Natural killer cell treated with Interleukin-12 subunit alpha and Interleukin-12 subunit beta and Interleukin-15 and Interleukin-18, amount 100 ng/mL, for 72 hours (primary cell): ENCODE data around the gene MOV10. TPM values are rescaled to one million over a fixed set of nuclear protein-coding genes. Genes with fewer than 3 reads are reported as not detected.
"Not testable (repeated sequence)": the region's sequence is repeated elsewhere in the genome, so short reads cannot be mapped to it uniquely, and the experiment has no call there.

Experiments used
- ATAC-seq, 2 donors: fragments of 150-1000 bp; cut with Tn5 transposase in 1 of 2; sonication (Bioruptor Pico), chemical (Tn5 transposase) in 1 of 2; 2 replicates each; pipeline ENCODE4 v1.10.0; 2021
- DNase-seq: peaks from one replicate; pipeline ENCODE4 v3.0.0; 2022; ENCODE audit warnings: low spot score
- H3K27ac Mint-ChIP-seq, 2 donors: 1 replicate in 1 of 2; 2 replicates in 1 of 2; pipeline ENCODE4 v1.8.0; 2022; ENCODE audit warnings: mixed read lengths in 2 of 2, mild to moderate bottlenecking in 1 of 2, moderate library complexity in 1 of 2
- H3K27me3 Mint-ChIP-seq, 2 donors: 1 replicate in 1 of 2; 2 replicates in 1 of 2; pipeline ENCODE4 v1.8.0; 2022; ENCODE audit warnings: mixed read lengths in 2 of 2
- H3K36me3 Mint-ChIP-seq: one replicate; pipeline ENCODE4 v1.8.0; 2022; ENCODE audit warnings: mixed read lengths
- H3K4me1 Mint-ChIP-seq, 2 donors: 1 replicate in 1 of 2; 2 replicates in 1 of 2; pipeline ENCODE4 v1.8.0; 2022; ENCODE audit warnings: low read depth in 2 of 2, mixed read lengths in 2 of 2, mild to moderate bottlenecking in 1 of 2
- H3K4me3 Mint-ChIP-seq: one replicate; pipeline ENCODE4 v1.8.0; 2022; ENCODE audit warnings: mixed read lengths
- H3K9me3 Mint-ChIP-seq: 2 replicates; pipeline ENCODE4 v1.8.0; 2022; ENCODE audit warnings: mixed read lengths
- total RNA-seq, 2 donors: library from RNA; stranded (reverse); gene quantifications; one replicate each; pipeline ENCODE4 v1.2.3, GENCODE V29; 2022

Gene MOV10
- 10 to 100 TPM; 71.0 to 78.0 TPM for total RNA-seq

- Mint-ChIP-seq H3K4me3 (peak within 1 kb of the TSS; percentile 92), H3K27ac (peak within 1 kb of the TSS; percentile 83 to 94), H3K9me3 (no peaks in the 10 kb centered on the region), H3K36me3 (peaks cover 19% of the 10 kb centered on the region), H3K4me1 (peaks cover 48 to 55% of the 10 kb centered on the region in 2 donors), H3K27me3 (no peaks in the 10 kb centered on the region)
- ATAC-seq, result peak; percentile 90 to 93
- DNase-seq, result peak; percentile 82
These were observed at the start of gene MOV10 for GRCh38 chr1:112674440-112674985. TSS of gene MOV10 (plus strand) at chr1:112674659. CDS start at chr1:112674913, 254 bp downstream.

GRCh38 chr1:112625696-112626095, 48.8 kb upstream of the MOV10 start:
- peak overlapping the region; percentile 18 for H3K4me3 Mint-ChIP-seq
- H3K9me3 Mint-ChIP-seq, result no peaks in the 10 kb centered on the region
- H3K27ac Mint-ChIP-seq, result peak overlapping the region in 1 of 2 donors; percentile 5
- peaks cover 14% of the 10 kb centered on the region for H3K36me3 Mint-ChIP-seq
- ATAC-seq, result peak in 1 of 2 donors; percentile 38
- no peak for DNase-seq
- peaks cover 58 to 63% of the 10 kb centered on the region in 2 donors for H3K4me1 Mint-ChIP-seq
- H3K27me3 Mint-ChIP-seq, result no peaks in the 10 kb centered on the region

- H3K4me3 Mint-ChIP-seq, result peak overlapping the region; percentile 18
- peaks cover 19% of the 10 kb centered on the region for H3K36me3 Mint-ChIP-seq
These were observed 48.3 kb upstream of the MOV10 start for GRCh38 chr1:112626193-112626592.

GRCh38 chr1:112626887-112627286, 47.6 kb upstream of the MOV10 start:
- ATAC-seq (no peak), DNase-seq (no peak)
- Mint-ChIP-seq H3K4me3 (no peak overlapping the region), H3K27me3 (no peaks in the 10 kb centered on the region), H3K36me3 (peaks cover 19% of the 10 kb centered on the region), H3K4me1 (peaks cover 65 to 68% of the 10 kb centered on the region in 2 donors), H3K9me3 (no peaks in the 10 kb centered on the region), H3K27ac (peak overlapping the region in 1 of 2 donors; percentile 15)

More at GRCh38 chr1:112626193-112626592, 48.3 kb upstream of the MOV10 start:
- Mint-ChIP-seq H3K27me3 (no peaks in the 10 kb centered on the region), H3K9me3 (no peaks in the 10 kb centered on the region), H3K27ac (peak overlapping the region; percentile 5 to 15), H3K4me1 (peaks cover 63 to 65% of the 10 kb centered on the region in 2 donors)
- DNase-seq (no peak), ATAC-seq (no peak)

- peak in 1 of 2 donors; percentile 77 for ATAC-seq
- Mint-ChIP-seq H3K36me3 (peaks cover 22% of the 10 kb centered on the region), H3K27ac (peak overlapping the region; percentile 6 to 41)
These were observed 45.9 kb upstream of the MOV10 start for GRCh38 chr1:112628516-112628915.

GRCh38 chr1:112629256-112629655, 45.2 kb upstream of the MOV10 start:
- H3K4me3 Mint-ChIP-seq, result peak overlapping the region; percentile 16
- peaks cover 27% of the 10 kb centered on the region for H3K36me3 Mint-ChIP-seq
- peak overlapping the region; percentile 3 to 6 for H3K27ac Mint-ChIP-seq
- H3K27me3 Mint-ChIP-seq, result no peaks in the 10 kb centered on the region
- DNase-seq (no peak), ATAC-seq (no peak)
- peaks cover 72 to 84% of the 10 kb centered on the region in 2 donors for H3K4me1 Mint-ChIP-seq
- H3K9me3 Mint-ChIP-seq, result no peaks in the 10 kb centered on the region

More at GRCh38 chr1:112628516-112628915, 45.9 kb upstream of the MOV10 start:
- Mint-ChIP-seq H3K4me1 (peaks cover 67 to 77% of the 10 kb centered on the region in 2 donors), H3K9me3 (no peaks in the 10 kb centered on the region), H3K27me3 (no peaks in the 10 kb centered on the region), H3K4me3 (peak overlapping the region; percentile 37)
- no peak for DNase-seq

GRCh38 chr1:112633628-112634027, 40.8 kb upstream of the MOV10 start:
- H3K36me3 Mint-ChIP-seq, result peaks cover 28% of the 10 kb centered on the region
- no peaks in the 10 kb centered on the region for H3K27me3 Mint-ChIP-seq
- no peak for DNase-seq
- H3K27ac Mint-ChIP-seq, result peak overlapping the region; percentile 20 to 21
- H3K9me3 Mint-ChIP-seq, result no peaks in the 10 kb centered on the region
- peak overlapping the region; percentile 49 for H3K4me3 Mint-ChIP-seq
- peaks cover 57 to 84% of the 10 kb centered on the region in 2 donors for H3K4me1 Mint-ChIP-seq
- no peak for ATAC-seq

GRCh38 chr1:112634367-112634766, 40.1 kb upstream of the MOV10 start:
- DNase-seq (no peak), ATAC-seq (no peak)
- Mint-ChIP-seq H3K27me3 (no peaks in the 10 kb centered on the region), H3K27ac (peak overlapping the region; percentile 21 to 73), H3K36me3 (peaks cover 22% of the 10 kb centered on the region), H3K4me3 (peak overlapping the region; percentile 49), H3K9me3 (no peaks in the 10 kb centered on the region), H3K4me1 (peaks cover 53 to 81% of the 10 kb centered on the region in 2 donors)

GRCh38 chr1:112636056-112636455, 38.4 kb upstream of the MOV10 start:
- peaks cover 43 to 71% of the 10 kb centered on the region in 2 donors for H3K4me1 Mint-ChIP-seq
- peaks cover 15% of the 10 kb centered on the region for H3K36me3 Mint-ChIP-seq
- peak overlapping the region; percentile 63 to 75 for H3K27ac Mint-ChIP-seq

GRCh38 chr1:112636597-112637253, 37.7 kb upstream of the MOV10 start:
- Mint-ChIP-seq H3K4me1 (peaks cover 42 to 66% of the 10 kb centered on the region in 2 donors), H3K27ac (peak overlapping the region; percentile 75 to 82), H3K4me3 (peak overlapping the region; percentile 59), H3K9me3 (no peaks in the 10 kb centered on the region), H3K27me3 (no peaks in the 10 kb centered on the region), H3K36me3 (peaks cover 14% of the 10 kb centered on the region)
- no peak for DNase-seq
- no peak for ATAC-seq

More at GRCh38 chr1:112636056-112636455, 38.4 kb upstream of the MOV10 start:
- no peaks in the 10 kb centered on the region for H3K27me3 Mint-ChIP-seq
- H3K4me3 Mint-ChIP-seq, result peak overlapping the region; percentile 73
- no peak for ATAC-seq
- no peaks in the 10 kb centered on the region for H3K9me3 Mint-ChIP-seq
- no peak for DNase-seq

GRCh38 chr1:112637254-112638109, 37.0 kb upstream of the MOV10 start:
- Mint-ChIP-seq H3K27ac (peak overlapping the region; percentile 24 to 82), H3K27me3 (no peaks in the 10 kb centered on the region), H3K4me3 (peak overlapping the region; percentile 59), H3K4me1 (peaks cover 43 to 63% of the 10 kb centered on the region in 2 donors), H3K36me3 (peaks cover 14% of the 10 kb centered on the region), H3K9me3 (no peaks in the 10 kb centered on the region)
- ATAC-seq (no peak), DNase-seq (no peak)

- DNase-seq, result no peak
- Mint-ChIP-seq H3K36me3 (peaks cover 14% of the 10 kb centered on the region), H3K4me3 (peak overlapping the region; percentile 14), H3K27ac (peak overlapping the region in 1 of 2 donors; percentile 24), H3K27me3 (no peaks in the 10 kb centered on the region), H3K4me1 (peaks cover 43 to 58% of the 10 kb centered on the region in 2 donors), H3K9me3 (no peaks in the 10 kb centered on the region)
- ATAC-seq, result no peak
These were observed 36.4 kb upstream of the MOV10 start for GRCh38 chr1:112638110-112638428.

- H3K27ac Mint-ChIP-seq, DNase-seq, H3K27me3 Mint-ChIP-seq, H3K4me3 Mint-ChIP-seq, ATAC-seq, H3K9me3 Mint-ChIP-seq, H3K36me3 Mint-ChIP-seq: not testable (repeated sequence)
- H3K4me1 Mint-ChIP-seq, result peaks cover 36 to 41% of the 10 kb centered on the region in 2 donors
These were observed 34.0 kb upstream of the MOV10 start for GRCh38 chr1:112640437-112640836.
